Cerebellar nuclear complex (tissue), 1 donor: ENCODE measurements around the gene MACROD2.
A peak's percentile ranks its signal among the peaks of the same experiment; 100 is the strongest.
"Not testable (repeated sequence)": the region's sequence is repeated elsewhere in the genome, so short reads cannot be mapped to it uniquely, and the experiment has no call there.

Source experiments
- DNase-seq, 2 experiments: peaks; one replicate each; lab custom pipeline; 2025; lab: John Stamatoyannopoulos, UW

The MACROD2 gene

DNA sequence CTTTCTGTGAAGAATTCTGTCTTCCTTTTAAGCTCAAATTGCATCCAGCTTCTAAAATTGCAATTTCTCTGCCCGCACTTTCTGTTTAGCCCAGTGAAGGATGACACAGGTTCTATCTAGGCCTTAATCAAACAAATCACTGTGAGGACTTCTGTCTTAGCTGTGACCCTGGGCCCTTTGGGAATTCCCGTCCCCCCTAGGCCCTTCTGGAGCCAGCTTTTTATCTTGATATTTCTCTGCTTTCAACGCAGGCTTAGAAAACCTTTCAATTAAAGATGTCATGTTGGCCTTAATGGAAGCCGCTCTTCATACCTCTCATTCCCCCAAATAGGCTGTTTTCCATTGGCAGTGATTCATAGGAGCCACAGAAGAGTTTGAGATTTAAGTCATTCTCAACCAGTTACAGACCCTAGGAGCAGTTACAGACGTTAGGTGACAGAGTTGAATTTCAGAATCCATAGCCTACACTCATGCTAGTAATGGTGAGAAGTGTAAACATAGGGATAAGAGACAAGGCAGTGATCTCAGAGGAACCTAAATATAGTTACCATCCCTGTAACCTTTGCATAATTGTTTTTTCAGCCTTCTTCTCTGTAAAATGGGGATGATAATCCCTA, 416.9 kb downstream of the MACROD2 start:
- DNase-seq = no peak

- no peak for DNase-seq
These were observed 418.5 kb downstream of the MACROD2 start for GRCh38 chr20:14413835-14414234.

DNA sequence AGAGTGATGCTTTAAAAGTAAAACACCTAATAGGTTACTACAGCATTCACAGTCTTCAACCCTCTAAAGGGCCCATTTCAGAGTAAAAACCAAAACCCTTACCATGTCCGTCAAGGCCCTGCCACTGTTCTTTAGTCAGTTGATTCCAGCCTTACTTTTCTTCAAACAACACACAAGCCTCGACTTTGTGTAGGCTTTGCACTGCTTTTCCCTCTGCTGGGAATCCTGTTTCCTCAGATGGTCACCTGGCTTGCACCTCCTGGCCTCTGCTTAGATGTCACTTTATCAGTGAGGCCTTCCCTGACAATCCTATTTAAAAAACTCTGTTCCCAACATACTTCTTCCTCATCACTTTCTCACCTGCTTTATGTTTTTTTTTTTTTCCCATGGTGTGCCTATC, 419.2 kb downstream of the MACROD2 start:
- no peak for DNase-seq

DNA sequence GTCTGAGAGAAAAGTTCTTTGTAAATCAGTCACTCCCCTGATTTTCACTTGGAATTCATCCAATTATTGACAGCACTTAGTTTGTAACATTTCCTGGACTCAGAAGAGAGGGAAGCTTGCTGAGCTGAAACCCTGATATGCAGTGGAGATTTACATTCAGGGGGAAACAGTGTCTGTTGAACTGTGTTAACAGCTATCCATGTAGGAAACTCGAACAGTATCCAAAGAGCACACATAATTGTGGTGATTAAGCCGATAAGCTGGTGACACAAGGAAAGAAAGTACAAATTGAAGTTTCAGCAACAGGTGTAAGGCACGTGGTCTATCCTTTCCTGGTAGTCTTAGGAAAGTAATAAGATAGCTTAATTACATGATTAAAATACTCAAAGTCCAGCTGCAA, 420.2 kb downstream of the MACROD2 start:
- no peak for DNase-seq

DNA sequence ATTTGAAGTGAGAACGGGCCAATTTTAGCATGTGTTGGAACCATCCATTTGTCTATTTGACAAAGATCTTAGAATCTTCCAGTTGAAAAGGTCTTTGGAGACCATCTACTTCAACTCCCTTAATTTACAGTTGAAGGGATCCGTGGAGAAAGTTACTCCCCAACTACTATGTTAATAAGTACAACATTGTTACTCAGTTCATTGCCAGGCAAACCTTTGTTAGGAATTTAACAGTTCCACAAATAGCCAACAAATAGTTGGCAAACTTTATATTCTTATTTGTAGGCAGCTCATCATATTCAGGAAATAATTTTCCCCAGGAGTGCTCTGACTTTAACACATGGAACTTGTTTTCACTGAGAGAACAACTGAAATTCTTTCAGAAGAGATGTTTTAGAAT, 423.1 kb downstream of the MACROD2 start:
- DNase-seq = no peak

- no peak for DNase-seq
These were observed 427.6 kb downstream of the MACROD2 start for GRCh38 chr20:14422892-14423291.

- DNase-seq = no peak
These were observed 436.3 kb downstream of the MACROD2 start for GRCh38 chr20:14431568-14431967.

- no peak for DNase-seq
These were observed 436.8 kb downstream of the MACROD2 start for GRCh38 chr20:14432085-14432484.

DNA sequence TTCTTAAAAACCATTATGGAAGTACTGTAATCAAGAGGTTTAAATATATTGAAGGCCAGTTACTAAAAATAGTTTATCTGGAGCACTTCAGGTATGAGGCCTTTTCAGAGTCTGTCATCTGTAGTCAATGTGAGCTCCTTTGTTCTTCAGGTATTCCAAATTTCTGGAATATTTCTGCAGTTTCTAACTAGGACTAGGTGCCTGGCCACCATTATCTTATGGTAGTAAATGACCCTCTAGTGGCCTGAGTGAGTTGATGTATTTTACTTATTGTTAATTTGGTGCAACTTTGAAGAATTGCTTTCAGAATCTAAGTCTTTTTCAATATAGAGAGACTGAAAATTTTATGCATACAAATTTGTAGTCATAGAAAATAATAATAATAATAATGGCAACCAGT, 437.3 kb downstream of the MACROD2 start:
- DNase-seq = no peak

GRCh38 chr20:14434384-14435136, 439.2 kb downstream of the MACROD2 start:
- no peak for DNase-seq

DNA sequence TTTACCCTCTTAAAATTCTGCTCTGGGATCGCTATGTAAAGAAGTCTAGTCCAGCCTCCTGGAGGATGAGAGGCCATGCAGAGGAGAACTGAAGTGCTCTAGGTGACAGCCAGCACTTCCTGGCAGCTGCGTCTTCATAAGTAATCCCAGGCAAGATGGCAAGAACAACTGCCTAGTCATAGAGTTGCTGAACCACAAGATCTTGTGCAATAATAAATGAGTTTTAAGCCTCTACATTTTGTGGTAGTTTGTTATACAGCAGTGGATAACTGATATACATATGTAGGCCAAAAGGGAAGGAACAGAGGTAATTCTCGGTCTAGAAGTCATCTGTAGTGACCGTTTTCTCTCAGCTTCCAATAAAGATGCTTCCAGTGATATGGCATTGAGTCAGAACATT, 445.9 kb downstream of the MACROD2 start:
- DNase-seq = no peak

DNA sequence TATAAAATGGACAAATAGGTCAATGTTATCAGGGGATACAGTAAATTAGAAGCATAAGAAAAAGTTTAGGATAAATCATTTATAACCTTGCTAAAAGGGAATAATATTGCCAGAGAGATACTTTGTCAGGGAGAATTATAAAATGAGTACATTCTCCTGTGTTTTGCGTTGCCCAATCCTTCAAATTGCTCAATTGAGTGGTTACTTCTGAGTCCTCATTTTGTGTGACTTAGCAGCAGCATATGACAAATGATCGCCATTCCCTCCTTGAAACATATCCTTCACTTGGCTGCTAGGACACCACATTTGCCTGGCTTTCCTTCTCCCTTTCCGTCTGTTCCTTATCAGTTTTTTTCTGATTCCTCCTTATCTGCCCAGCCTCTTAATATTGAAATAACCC, 448.8 kb downstream of the MACROD2 start:
- no peak for DNase-seq

GRCh38 chr20:14445310-14445709, 450.0 kb downstream of the MACROD2 start:
- no peak for DNase-seq

- no peak for DNase-seq
These were observed 450.6 kb downstream of the MACROD2 start for GRCh38 chr20:14445902-14446301.

- DNase-seq = no peak
These were observed 451.1 kb downstream of the MACROD2 start for GRCh38 chr20:14446446-14446845.

GRCh38 chr20:14449323-14449722, 454.0 kb downstream of the MACROD2 start:
- DNase-seq = no peak

DNA sequence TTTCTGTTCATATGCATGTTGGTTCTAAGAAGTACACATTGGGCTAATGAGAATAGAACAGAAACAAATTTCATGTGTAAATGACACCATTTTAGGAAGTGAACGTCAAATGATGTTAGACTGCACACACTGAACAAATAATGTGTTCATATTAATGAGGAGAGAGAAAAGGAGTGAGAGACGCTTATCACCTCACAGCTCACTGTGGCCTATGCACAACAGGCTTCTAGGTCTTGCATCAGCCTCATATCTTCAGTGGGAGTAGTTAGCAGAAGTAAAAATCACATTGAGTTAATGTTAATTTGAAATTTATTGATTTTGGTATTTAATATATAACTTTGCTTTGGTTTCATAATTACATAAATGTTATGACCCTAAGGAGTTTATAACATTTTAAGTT, 454.9 kb downstream of the MACROD2 start:
- DNase-seq = no peak

- no peak for DNase-seq
These were observed 456.1 kb downstream of the MACROD2 start for GRCh38 chr20:14451458-14451857.

DNA sequence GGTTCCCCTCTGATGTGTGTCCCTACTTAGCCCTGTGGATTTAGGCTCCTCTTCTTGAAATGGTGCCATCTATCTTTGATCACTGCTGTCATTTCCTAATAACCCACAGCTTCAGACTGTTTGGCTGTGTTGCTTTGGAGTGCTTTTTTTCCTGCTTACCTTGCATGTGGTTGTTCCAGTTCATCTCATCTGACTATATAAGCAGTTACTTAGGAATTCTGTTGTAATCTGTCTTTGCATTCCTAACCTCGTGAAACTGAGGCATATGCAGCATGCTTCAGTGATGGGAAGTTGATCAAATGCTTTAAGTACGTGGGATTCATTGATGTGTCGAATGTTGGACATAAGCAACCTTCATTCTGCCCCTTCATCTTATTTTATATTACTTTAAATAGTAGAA, 457.9 kb downstream of the MACROD2 start:
- no peak for DNase-seq

- DNase-seq = no peak
These were observed 459.0 kb downstream of the MACROD2 start for GRCh38 chr20:14454296-14454695.

DNA sequence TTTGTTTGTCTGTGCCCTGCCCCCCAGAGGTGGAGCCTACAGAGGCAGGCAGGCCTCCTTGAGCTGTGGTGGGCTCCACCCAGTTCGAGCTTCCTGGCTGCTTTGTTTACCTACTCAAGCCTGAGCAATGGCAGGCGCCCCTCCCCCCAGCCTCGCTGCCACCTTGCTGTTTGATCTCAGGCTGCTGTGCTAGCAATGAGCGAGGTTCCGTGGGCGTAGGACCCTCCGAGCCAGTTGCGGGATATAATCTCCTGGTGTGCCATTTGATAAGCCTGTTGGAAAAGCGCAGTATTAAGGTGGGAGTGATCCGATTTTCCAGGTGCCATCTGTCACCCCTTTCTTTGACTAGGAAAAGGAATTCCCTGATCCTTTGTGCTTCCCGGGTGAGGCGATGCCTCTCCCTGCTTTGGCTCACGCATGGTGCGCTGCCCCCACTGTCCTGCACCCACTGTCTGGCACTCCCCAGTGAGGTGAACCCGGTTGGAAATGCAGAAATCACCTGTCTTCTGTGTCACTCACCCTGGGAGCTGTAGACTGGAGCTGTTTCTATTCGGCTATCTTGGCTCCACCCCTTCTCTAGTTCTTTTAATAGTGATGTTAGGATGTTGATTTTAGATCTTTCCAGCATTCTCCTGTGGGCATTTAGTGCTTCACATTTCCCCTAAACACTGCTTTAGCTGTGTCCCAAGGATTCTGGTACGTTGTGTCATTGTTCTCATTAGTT, 471.9 kb downstream of the MACROD2 start:
- not testable (repeated sequence) for DNase-seq

DNA sequence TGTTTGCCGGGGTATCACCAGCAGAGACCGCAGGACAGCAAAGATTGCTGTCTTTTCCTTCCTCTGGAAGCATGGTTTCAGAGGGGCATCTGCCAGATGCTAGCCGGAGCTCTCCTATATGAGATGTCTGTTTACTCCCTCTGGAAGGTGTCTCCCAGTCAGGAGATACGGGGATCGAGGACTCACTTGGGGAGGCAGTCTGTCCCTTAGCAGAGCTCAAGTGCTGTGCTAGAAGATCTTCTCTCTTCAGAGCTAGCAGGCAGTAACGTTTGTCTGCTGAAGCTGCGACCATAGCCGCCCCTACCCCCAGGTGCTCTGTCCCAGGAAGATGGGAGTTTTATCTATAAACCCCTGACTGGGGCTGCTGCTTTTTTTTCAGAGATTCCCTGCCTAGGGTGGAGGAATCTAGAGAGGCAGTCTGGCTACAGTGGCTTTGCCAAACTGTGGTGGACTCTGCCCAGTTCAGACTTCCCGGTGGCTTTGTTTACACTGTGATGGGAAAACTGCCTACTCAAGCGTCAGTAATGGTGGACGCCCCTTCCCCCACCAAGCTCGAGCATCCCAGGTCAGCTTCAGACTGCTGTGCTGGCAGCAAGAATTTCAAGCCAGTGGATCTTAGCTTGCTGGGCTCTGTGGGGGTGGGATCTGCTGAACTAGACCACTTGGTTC, 475.0 kb downstream of the MACROD2 start:
- peak; percentile 3 to 27 for DNase-seq
